ENCODE measurements around the gene CORO7.

DNA sequence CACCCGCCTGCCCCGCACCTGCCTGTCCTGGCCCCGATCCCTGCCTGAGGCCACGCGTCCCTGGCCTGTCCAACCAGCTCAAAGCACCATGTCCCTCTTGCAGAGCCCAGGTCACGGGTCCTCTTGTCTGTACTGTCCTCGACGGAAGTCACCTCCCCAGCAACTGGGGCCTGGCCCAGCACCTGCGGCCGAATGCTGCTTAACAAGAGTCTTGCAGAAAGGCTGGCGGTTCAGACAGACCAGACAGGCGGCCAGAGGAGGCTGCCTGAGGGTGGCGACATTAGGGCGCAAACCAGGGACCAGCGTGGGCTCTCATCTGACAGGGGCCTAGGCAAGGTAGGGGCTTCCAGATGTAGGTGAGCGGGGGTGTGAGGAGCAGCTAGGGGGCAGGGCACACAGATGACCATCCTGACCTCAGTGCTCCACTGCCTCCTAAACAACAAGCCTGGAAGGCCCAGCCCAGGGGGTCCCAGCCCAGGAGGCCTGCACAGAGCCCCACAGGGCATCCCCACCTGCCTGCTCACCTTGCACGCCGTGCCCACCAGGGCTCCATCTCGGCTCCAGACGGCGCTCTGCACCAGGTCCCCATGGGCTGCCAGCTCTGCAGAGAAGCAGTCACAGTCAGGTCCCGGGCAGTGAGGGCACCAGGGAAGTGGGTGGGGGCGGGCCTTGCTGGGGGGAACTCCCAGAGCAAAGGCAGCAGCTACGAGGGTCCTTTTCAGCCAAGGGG lies 11.3 kb downstream of the CORO7 start:
- TF ChIP-seq POLR2A (IDR thresholded peaks at IDR 0.05): no peak
- TF ChIP-seq, protein P1, sequence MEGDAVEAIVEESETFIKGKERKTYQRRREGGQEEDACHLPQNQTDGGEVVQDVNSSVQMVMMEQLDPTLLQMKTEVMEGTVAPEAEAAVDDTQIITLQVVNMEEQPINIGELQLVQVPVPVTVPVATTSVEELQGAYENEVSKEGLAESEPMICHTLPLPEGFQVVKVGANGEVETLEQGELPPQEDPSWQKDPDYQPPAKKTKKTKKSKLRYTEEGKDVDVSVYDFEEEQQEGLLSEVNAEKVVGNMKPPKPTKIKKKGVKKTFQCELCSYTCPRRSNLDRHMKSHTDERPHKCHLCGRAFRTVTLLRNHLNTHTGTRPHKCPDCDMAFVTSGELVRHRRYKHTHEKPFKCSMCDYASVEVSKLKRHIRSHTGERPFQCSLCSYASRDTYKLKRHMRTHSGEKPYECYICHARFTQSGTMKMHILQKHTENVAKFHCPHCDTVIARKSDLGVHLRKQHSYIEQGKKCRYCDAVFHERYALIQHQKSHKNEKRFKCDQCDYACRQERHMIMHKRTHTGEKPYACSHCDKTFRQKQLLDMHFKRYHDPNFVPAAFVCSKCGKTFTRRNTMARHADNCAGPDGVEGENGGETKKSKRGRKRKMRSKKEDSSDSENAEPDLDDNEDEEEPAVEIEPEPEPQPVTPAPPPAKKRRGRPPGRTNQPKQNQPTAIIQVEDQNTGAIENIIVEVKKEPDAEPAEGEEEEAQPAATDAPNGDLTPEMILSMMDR (IDR thresholded peaks at IDR 0.05): no peak
